ENCODE measurements around the gene SEBOX. TPM values are rescaled to one million over a fixed set of nuclear protein-coding genes. Genes with fewer than 3 reads are reported as not detected.
A peak's percentile ranks its signal among the peaks of the same experiment; 100 is the strongest.

The SEBOX gene
- total RNA-seq, 1 donor from 2014 or later, result not detected

DNA sequence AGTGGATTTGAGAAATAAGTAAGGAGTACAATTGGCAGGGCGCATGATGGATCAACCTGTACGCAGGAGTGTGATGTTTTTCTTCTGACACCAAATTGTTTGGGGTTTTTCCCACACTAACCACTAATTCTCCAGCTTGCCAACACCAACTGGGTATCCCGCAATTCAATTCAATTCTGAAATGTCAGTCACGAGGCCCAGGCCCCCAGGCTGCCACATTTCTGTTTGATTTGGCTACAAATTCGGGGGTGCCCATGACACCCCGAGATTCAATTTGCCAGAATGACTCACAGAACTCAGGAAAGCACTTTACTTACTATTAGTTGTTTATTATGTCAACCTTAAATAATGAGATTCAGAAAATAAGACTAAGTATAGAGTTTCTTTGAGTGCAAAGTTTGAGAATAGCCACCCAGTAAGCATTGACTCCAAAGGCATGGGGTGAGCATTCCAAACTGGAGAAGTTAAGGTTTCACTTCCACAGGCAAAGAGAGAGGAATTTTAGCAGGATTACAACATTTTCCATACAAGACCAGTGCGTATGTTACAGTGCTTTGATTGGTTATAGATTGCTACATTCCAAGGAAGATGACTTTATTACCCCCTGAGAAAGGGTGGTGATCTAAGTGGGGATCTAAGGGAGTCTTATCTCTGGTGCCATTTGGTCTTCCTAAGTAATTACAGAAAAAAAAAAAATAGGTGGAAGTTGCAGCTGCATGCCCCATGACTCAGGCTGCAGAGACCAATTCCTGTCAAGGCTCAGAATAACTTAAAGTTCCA, 29.5 kb upstream of the SEBOX start:
- no peak for DNase-seq

DNA sequence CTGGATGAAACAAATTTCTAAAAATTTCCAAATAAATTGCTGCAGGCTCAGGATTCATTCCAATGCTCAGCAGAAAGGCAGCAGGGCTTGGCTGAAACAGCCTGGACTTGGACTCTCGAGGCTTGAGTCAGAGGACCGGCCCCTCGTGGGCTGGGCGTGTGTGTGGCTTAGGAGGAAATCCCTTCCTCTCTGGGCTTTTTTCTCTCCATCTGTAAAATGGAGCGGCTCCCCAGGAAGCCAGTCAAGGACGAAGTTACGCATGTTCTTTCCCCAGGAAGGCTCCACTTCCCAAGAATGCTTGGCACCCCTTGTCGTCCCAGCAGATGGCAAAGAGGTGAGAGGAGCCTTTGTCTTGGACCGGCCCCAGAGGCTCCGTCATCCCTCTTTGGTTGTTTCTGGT, 27.5 kb upstream of the SEBOX start:
- no peak for DNase-seq

DNA sequence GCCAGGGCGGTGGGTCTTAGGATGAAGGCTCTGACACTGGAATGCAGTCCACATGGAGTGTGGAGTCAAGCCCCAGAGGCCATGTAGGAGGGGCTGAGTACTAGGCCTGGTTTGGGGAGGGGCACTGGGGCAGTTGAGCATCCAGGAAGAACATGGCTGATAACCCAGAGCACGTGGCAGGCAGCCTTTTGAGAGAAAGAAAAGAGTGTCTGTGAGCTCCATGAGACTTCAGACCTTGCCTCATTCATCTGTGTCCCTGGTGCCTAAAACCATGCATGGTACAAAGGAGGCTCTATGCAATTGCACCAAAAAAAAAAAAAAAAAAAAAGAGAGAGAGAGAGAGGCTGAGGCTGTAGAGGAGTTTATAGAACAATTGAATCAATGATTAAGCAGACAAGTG, 26.4 kb upstream of the SEBOX start:
- DNase-seq, result no peak

- no peak for DNase-seq
Observed at GRCh38 chr17:28390984-28391383, 26.0 kb upstream of the SEBOX start.

DNA sequence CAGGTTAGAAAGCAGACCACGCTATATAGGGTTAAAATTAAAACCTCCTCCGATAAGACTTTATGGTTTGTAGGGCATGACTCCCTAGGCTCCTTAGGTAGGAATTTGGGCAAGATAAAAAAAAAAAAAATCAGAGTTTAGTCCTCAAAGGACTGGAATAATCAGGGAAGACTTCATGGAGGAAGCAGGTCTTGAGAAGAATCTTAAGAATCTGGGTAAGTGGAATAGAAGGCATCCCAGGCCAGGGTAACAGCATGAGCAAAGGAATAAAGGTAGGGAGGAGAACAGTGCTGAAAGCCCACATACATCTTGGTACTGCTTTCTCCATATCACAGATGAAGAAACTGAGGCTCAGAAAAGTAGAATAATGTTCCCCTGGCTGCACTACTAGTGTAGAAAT, 25.6 kb upstream of the SEBOX start:
- no peak for DNase-seq

DNA sequence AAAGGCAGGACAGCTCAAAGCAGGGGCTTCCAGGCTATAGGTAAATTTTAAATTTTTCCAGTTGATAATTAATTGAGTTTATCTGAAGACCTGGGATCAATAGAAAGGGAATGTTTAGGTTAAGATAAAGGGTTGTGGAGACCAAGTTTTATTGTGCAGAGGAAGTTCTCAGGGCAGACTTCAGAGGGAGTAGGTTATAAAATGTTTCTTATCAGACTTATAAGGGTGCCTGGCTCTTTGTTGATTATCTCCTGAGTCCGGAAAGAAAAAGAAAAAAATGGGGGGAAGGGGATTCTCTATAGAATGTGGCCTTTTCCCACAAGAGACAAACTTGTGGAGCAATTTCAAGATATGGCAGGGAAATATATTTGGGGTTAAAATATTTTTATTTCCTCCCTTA, 25.1 kb upstream of the SEBOX start:
- no peak for DNase-seq

DNA sequence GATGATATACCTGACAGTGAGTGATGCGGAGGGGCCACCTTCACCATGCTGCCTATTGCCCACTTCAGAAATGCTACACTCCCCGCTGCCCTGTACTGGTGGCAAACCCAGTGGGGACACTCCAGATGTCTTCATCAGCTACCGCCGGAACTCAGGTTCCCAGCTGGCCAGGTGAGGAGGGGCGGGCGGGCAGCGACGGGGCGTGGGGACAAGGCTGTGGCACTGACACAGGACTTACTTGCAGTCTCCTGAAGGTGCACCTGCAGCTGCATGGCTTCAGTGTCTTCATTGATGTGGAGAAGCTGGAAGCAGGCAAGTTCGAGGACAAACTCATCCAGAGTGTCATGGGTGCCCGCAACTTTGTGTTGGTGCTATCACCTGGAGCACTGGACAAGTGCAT, 23.1 kb upstream of the SEBOX start:
- no peak for DNase-seq

DNA sequence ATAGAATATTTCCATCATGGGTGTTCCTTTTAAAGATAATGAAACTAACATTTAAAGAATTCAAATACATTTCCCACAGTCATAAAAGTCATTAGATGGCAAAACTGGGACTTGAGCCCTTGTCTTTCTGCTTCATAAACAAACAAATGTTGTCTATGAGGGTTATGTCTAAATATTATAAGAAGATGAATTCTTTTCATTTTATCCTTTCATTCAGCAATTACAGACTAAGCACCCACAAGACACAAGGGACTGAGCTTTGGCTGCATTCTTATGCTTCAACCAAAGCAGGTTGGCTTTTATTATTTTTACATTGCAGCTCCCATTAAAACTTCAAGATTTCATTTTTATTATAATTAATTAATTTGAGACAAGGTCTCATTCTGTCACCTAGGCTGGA, 21.4 kb upstream of the SEBOX start:
- no peak for DNase-seq

GRCh38 chr17:28385406-28385805, 20.4 kb upstream of the SEBOX start:
- DNase-seq, result no peak

DNA sequence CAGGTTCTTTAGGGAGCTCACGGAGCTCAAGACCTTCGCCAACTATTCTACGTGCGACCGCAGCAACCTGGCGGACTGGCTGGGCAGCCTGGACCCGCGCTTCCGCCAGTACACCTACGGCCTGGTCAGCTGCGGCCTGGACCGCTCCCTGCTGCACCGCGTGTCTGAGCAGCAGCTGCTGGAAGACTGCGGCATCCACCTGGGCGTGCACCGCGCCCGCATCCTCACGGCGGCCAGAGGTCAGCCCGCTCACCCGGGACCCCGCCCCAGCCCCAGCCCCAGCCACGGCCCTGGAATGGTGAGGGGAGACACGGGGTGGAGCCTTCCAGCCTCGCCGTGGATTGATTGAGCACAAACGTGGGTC, 20.0 kb upstream of the SEBOX start:
- no peak for DNase-seq

- no peak for DNase-seq
Observed at GRCh38 chr17:28384281-28385036, 19.5 kb upstream of the SEBOX start.

GRCh38 chr17:28381141-28381825, 16.3 kb upstream of the SEBOX start:
- DNase-seq, result peak; percentile 26

DNA sequence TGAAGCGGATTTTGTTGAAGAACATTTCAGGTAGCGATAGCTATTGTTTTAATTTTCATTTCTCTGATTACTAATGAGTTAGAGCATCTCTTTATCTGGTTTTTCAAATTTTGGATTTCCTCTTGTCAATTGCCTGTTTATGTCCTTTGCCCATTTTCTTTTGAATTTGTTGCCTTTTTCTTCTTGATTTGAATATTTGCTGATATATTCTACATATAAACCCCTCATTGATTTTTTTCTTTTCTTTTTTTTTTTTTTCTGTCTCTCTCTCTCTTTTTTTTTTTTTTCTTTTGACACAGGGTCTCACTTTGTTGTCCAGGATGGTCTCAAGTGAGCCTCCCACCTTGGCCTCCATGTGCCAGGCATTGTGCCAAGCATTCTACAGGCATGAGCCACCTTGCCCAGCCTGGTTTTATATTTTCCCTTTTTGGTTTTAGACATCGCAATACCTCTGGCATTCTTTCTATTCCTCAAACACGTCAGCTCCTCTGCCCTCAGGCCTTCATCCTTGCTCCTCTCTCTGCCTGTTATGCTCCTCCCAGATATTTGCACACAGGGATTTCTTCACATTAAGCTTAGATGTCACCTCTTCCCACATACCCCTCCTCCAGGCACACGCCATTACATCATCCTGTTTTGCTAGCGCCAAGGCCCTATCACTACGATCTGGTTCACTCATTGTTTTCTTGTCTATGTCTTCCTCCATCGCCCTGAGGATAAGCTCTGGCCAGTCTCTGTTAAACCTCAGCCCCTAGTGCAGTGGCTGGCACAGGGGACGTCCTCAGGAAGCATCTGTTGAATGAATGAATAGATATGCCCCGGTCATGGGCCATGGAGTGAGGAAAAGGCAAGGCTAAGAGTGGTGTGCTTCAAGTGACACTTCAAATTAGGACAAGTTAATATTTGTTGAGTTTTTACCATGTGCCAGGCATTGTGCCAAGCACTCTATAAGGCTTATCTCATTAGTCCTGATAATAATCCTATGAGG, 15.1 kb upstream of the SEBOX start:
- no peak for DNase-seq

- no peak for DNase-seq
Observed at GRCh38 chr17:28372945-28373274, 7.9 kb upstream of the SEBOX start.

GRCh38 chr17:28372203-28372944, 7.4 kb upstream of the SEBOX start:
- DNase-seq, result peak; percentile 24

GRCh38 chr17:28371245-28372202, 6.5 kb upstream of the SEBOX start, which contains the start of gene SARM1:
SARM1 (plus strand) TSS chr17:28371694; CDS start chr17:28372033, 339 bp downstream.
- peak; percentile 91 for DNase-seq

DNA sequence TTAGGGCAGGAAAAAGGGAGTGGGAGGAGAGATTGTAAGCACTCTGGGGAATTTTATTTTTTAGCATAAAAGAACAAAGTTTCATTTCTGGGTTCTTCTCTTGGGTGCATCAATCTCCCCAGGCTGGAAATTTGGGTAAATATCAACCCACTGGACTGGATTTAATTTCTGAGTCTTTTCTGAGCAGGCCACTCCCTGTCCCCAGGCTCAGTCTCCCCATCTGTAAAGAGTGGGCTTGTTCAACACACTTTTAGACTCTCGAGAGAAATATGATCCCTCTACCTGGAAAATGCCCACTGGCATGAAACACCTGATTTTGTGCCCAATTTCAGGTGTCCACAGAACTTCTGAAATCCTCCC, 5.7 kb upstream of the SEBOX start:
- no peak for DNase-seq

DNA sequence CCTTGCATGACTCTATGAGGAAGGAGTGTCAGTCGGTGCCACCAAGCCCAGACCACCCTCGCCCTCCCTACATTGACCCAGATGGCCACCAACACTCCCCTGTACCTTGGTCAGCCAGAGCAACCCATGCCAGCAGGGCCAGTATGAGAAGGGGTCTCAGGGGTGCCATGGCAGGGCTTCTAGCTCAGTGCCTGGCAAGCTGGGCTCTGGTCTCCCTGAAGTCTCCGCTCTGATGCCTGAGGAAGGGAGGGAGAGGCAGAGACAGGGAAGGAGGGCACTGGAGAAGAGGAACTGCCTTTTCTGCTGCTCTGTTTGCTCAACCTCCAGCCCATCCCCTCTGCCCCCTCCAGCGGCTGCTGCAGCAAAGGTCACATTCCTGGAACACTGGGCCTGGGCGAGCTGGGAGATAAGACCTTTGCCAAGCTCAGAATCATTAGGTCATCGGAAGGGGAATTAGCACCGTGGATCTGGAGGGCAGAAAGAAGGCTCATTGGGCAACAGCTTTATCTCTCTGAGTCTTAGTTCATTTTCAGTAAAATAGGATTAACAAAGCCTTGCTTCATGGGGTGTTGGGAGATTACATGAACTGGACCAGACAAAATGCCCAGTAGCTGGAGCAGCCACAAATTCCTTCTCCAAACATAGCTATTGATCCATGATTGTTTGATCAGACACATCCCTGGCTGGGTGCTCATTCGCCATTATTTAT, 5.2 kb upstream of the SEBOX start, which contains the start of gene VTN:
TSS of gene VTN (minus strand) at position 273 of the 709 bp plus-strand sequence. CDS start at position 169, 104 bp downstream.
- no peak for DNase-seq

DNA sequence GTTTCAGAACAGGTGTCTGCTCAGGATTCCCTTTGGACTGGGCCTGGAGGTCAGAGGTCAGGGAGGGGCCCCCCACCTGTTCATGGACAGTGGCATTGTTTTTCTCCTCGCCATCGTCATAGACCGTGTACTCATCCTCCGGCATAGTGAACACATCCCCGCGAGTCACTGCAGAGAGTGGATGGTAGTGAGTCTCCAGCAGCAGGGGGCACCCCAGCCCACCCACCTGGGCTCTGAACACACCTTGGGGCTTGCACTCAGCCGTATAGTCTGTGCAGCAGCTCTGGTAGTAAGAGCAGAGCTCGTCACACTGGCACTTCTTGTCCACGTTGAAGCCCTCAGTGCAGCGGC, 4.7 kb upstream of the SEBOX start:
- no peak for DNase-seq
